Measurements from ENCODE around the gene BCAT1. TPM values are rescaled to one million over a fixed set of nuclear protein-coding genes. Genes with fewer than 3 reads are reported as not detected.
"Not testable (repeated sequence)": the region's sequence is repeated elsewhere in the genome, so short reads cannot be mapped to it uniquely, and the experiment has no call there.

The BCAT1 gene
- total RNA-seq, 2 experiments from 2014 or later: 27.9 to 40.0 TPM

GRCh38 chr12:24922090-24922489, 26.8 kb downstream of the BCAT1 start:
- CTCF ChIA-PET: interaction anchor here (0.6 to 2.3 kb wide), 3 partner anchors 18 to 466 kb away, joined by 3 to 8 read pairs (median 3); no protein-coding TSS in a partner anchor

GRCh38 chr12:24921251-24922038, 27.5 kb downstream of the BCAT1 start:
- intact Hi-C loops (cut with DNase I, micrococcal nuclease): loop anchor here in 1 of 2 experiments (1.0 to 5.0 kb wide), 2 partner anchors 27 to 131 kb away; a partner anchor contains a TSS
- peaks cover 1% of the 10 kb centered on the region for H3K36me3 Mint-ChIP-seq (ENCODE audit: low read depth)

More at GRCh38 chr12:24922090-24922489, 26.8 kb downstream of the BCAT1 start:
- Mint-ChIP-seq H3K9me3 (ENCODE audit: low read depth) (peaks cover 3% of the 10 kb centered on the region), H3K27ac (peak overlapping the region; percentile 71), H3K4me3 (no peak overlapping the region), H3K27me3 (peaks cover 6% of the 10 kb centered on the region), H3K4me1 (peaks cover 41% of the 10 kb centered on the region), H3K36me3 (ENCODE audit: low read depth) (peaks cover 1% of the 10 kb centered on the region)
- intact Hi-C loops (cut with DNase I, micrococcal nuclease): loop anchor here in 1 of 2 experiments (5.0 kb wide), 1 partner anchor 130 kb away; a partner anchor contains a TSS
- POLR2A ChIA-PET: interaction anchor here (1.1 kb wide), 1 partner anchor 83 kb away, joined by 3 read pairs; no protein-coding TSS in a partner anchor
- DNase-seq: no peak
- ATAC-seq: peak; percentile 23

GRCh38 chr12:24920141-24920540, 28.8 kb downstream of the BCAT1 start:
- peaks cover under 1% of the 10 kb centered on the region for H3K36me3 Mint-ChIP-seq (ENCODE audit: low read depth)
- peaks cover 3% of the 10 kb centered on the region for H3K9me3 Mint-ChIP-seq (ENCODE audit: low read depth)
- peaks cover 41% of the 10 kb centered on the region for H3K4me1 Mint-ChIP-seq
- ChIA-PET POLR2A (interaction anchor here (0.7 to 1.8 kb wide), 3 partner anchors 19 to 131 kb away, joined by 3 to 9 read pairs (median 7); no protein-coding TSS in a partner anchor), CTCF (interaction anchor here (0.9 to 2.3 kb wide), 4 partner anchors 12 to 468 kb away, joined by 4 to 8 read pairs (median 6); no protein-coding TSS in a partner anchor)
- H3K27me3 Mint-ChIP-seq: peaks cover 10% of the 10 kb centered on the region
- intact Hi-C loops (cut with DNase I, micrococcal nuclease): loop anchor here in 1 of 2 experiments (5.0 kb wide), 1 partner anchor 132 kb away; a partner anchor contains a TSS
- H3K4me3 Mint-ChIP-seq: no peak overlapping the region
- no peak for ATAC-seq
- no peak for DNase-seq
- H3K27ac Mint-ChIP-seq: no peak overlapping the region

More at GRCh38 chr12:24921251-24922038, 27.5 kb downstream of the BCAT1 start:
- peak; percentile 50 for ATAC-seq
- Mint-ChIP-seq H3K4me3 (no peak overlapping the region), H3K9me3 (ENCODE audit: low read depth) (peaks cover 3% of the 10 kb centered on the region), H3K27me3 (peaks cover 8% of the 10 kb centered on the region), H3K4me1 (peaks cover 41% of the 10 kb centered on the region), H3K27ac (peak overlapping the region; percentile 71)
- DNase-seq: no peak
- POLR2A ChIA-PET: interaction anchor here (1.1 kb wide), 1 partner anchor 82 kb away, joined by 3 read pairs; no protein-coding TSS in a partner anchor
- CTCF ChIA-PET: interaction anchor here (1.0 to 2.3 kb wide), 2 partner anchors 70 to 466 kb away, joined by 3 to 8 read pairs; no protein-coding TSS in a partner anchor

GRCh38 chr12:24919346-24920001, 29.4 kb downstream of the BCAT1 start:
- Mint-ChIP-seq H3K9me3 (ENCODE audit: low read depth) (no peaks in the 10 kb centered on the region), H3K4me3 (no peak overlapping the region), H3K4me1 (peaks cover 41% of the 10 kb centered on the region), H3K27me3 (peaks cover 11% of the 10 kb centered on the region), H3K27ac (no peak overlapping the region), H3K36me3 (ENCODE audit: low read depth) (no peaks in the 10 kb centered on the region)
- POLR2A ChIA-PET: interaction anchor here (0.6 to 1.8 kb wide), 5 partner anchors 18 to 278 kb away, joined by 3 to 9 read pairs (median 5); no protein-coding TSS in a partner anchor
- peak; percentile 73 for DNase-seq
- CTCF ChIA-PET: interaction anchor here (0.7 to 1.8 kb wide), 6 partner anchors 11 to 143 kb away, joined by 3 to 8 read pairs (median 4); no protein-coding TSS in a partner anchor
- intact Hi-C loops (cut with DNase I, micrococcal nuclease): loop anchor here (1.0 to 5.0 kb wide), 4 partner anchors 18 to 133 kb away; a partner anchor contains a TSS
- ATAC-seq: peak; percentile 81

- intact Hi-C loops (cut with DNase I, micrococcal nuclease): no loop called here
- peaks cover 41% of the 10 kb centered on the region for H3K4me1 Mint-ChIP-seq
- H3K9me3 Mint-ChIP-seq (ENCODE audit: low read depth): no peaks in the 10 kb centered on the region
- POLR2A ChIA-PET: interaction anchor here (1.8 kb wide), 1 partner anchor 80 kb away, joined by 7 read pairs; no protein-coding TSS in a partner anchor
- peaks cover 13% of the 10 kb centered on the region for H3K27me3 Mint-ChIP-seq
- no peak overlapping the region for H3K4me3 Mint-ChIP-seq
- no peak overlapping the region for H3K27ac Mint-ChIP-seq
- CTCF ChIA-PET: interaction anchor here (0.9 to 1.8 kb wide), 5 partner anchors 10 to 80 kb away, joined by 3 to 8 read pairs (median 4); no protein-coding TSS in a partner anchor
- no peak for DNase-seq
- H3K36me3 Mint-ChIP-seq (ENCODE audit: low read depth): no peaks in the 10 kb centered on the region
- ATAC-seq: no peak
These were observed 30.3 kb downstream of the BCAT1 start for GRCh38 chr12:24918596-24918995.

- Mint-ChIP-seq H3K9me3 (ENCODE audit: low read depth) (no peaks in the 10 kb centered on the region), H3K27me3 (peaks cover 14% of the 10 kb centered on the region), H3K4me1 (peaks cover 23% of the 10 kb centered on the region), H3K27ac (no peak overlapping the region), H3K4me3 (no peak overlapping the region), H3K36me3 (ENCODE audit: low read depth) (no peaks in the 10 kb centered on the region)
- ATAC-seq (no peak), DNase-seq (no peak)
- intact Hi-C loops (cut with DNase I, micrococcal nuclease): no loop called here
- CTCF ChIA-PET: no interaction called here
- POLR2A ChIA-PET: no interaction called here
These were observed 33.4 kb downstream of the BCAT1 start for GRCh38 chr12:24915501-24915900.

- ChIA-PET POLR2A (no interaction called here), CTCF (no interaction called here)
- no peak overlapping the region for H3K27ac Mint-ChIP-seq
- no peak overlapping the region for H3K4me3 Mint-ChIP-seq
- intact Hi-C loops (cut with DNase I, micrococcal nuclease): no loop called here
- no peak for DNase-seq
- no peaks in the 10 kb centered on the region for H3K36me3 Mint-ChIP-seq (ENCODE audit: low read depth)
- no peak for ATAC-seq
- peaks cover 14% of the 10 kb centered on the region for H3K27me3 Mint-ChIP-seq
- peaks cover 7% of the 10 kb centered on the region for H3K4me1 Mint-ChIP-seq
- no peaks in the 10 kb centered on the region for H3K9me3 Mint-ChIP-seq (ENCODE audit: low read depth)
These were observed 34.9 kb downstream of the BCAT1 start for GRCh38 chr12:24913953-24914352.

- Mint-ChIP-seq H3K27ac (no peak overlapping the region), H3K4me3 (no peak overlapping the region), H3K4me1 (peaks cover 3% of the 10 kb centered on the region), H3K36me3 (ENCODE audit: low read depth) (no peaks in the 10 kb centered on the region), H3K9me3 (ENCODE audit: low read depth) (no peaks in the 10 kb centered on the region), H3K27me3 (peaks cover 14% of the 10 kb centered on the region)
- ChIA-PET CTCF (no interaction called here), POLR2A (no interaction called here)
- intact Hi-C loops (cut with DNase I, micrococcal nuclease): no loop called here
- ATAC-seq (no peak), DNase-seq (no peak)
These were observed 35.8 kb downstream of the BCAT1 start for GRCh38 chr12:24913130-24913529.

GRCh38 chr12:24911271-24911791, 37.6 kb downstream of the BCAT1 start:
- ChIA-PET POLR2A (no interaction called here), CTCF (interaction anchor here (0.7 kb wide), 1 partner anchor 84 kb away, joined by 3 read pairs; no protein-coding TSS in a partner anchor)
- H3K27ac Mint-ChIP-seq: no peak overlapping the region
- peaks cover 7% of the 10 kb centered on the region for H3K27me3 Mint-ChIP-seq
- DNase-seq (no peak), ATAC-seq (no peak)
- intact Hi-C loops (cut with DNase I, micrococcal nuclease): no loop called here
- no peaks in the 10 kb centered on the region for H3K9me3 Mint-ChIP-seq (ENCODE audit: low read depth)
- no peaks in the 10 kb centered on the region for H3K36me3 Mint-ChIP-seq (ENCODE audit: low read depth)
- no peak overlapping the region for H3K4me3 Mint-ChIP-seq
- no peaks in the 10 kb centered on the region for H3K4me1 Mint-ChIP-seq

GRCh38 chr12:24910192-24910591, 38.7 kb downstream of the BCAT1 start:
- ATAC-seq, H3K4me1 Mint-ChIP-seq: not testable (repeated sequence)

GRCh38 chr12:24909667-24910066, 39.2 kb downstream of the BCAT1 start:
- Mint-ChIP-seq H3K4me3 (no peak overlapping the region), H3K4me1 (no peaks in the 10 kb centered on the region), H3K27ac (no peak overlapping the region), H3K27me3 (peaks cover 5% of the 10 kb centered on the region), H3K9me3 (ENCODE audit: low read depth) (no peaks in the 10 kb centered on the region), H3K36me3 (ENCODE audit: low read depth) (no peaks in the 10 kb centered on the region)
- CTCF ChIA-PET: interaction anchor here (0.9 kb wide), 1 partner anchor 17 kb away, joined by 3 read pairs; no protein-coding TSS in a partner anchor
- POLR2A ChIA-PET: no interaction called here
- intact Hi-C loops (cut with DNase I, micrococcal nuclease): loop anchor here in 1 of 2 experiments (10.0 kb wide), 1 partner anchor 685 kb away; no protein-coding TSS in a partner anchor
- DNase-seq: no peak
- ATAC-seq: peak; percentile 36

More at GRCh38 chr12:24910192-24910591, 38.7 kb downstream of the BCAT1 start:
- H3K9me3 Mint-ChIP-seq (ENCODE audit: low read depth); CTCF ChIA-PET; H3K27me3 Mint-ChIP-seq; H3K36me3 Mint-ChIP-seq (ENCODE audit: low read depth); intact Hi-C loops (cut with DNase I, micrococcal nuclease); DNase-seq; H3K27ac Mint-ChIP-seq; H3K4me3 Mint-ChIP-seq; POLR2A ChIA-PET: not testable (repeated sequence)
